ENCODE measurements around the gene TBC1D22A. TPM values are rescaled to one million over a fixed set of nuclear protein-coding genes. Genes with fewer than 3 reads are reported as not detected.

The TBC1D22A gene
- total RNA-seq, 1 donor from 2014 or later, result 24.2 TPM

- Histone ChIP-seq H3K79me2 (ENCODE audit: insufficient read depth, low read length) (no peaks in the 10 kb centered on the region), H3K36me3 (ENCODE audit: insufficient read depth, low read length) (no peaks in the 10 kb centered on the region), H3K9ac (ENCODE audit: low read length) (no peak overlapping the region), H3K27me3 (ENCODE audit: insufficient read depth, low read length) (no peaks in the 10 kb centered on the region), H3K4me3 (ENCODE audit: insufficient read depth, low read depth, low read length) (no peak overlapping the region), H3K9me3 (ENCODE audit: insufficient read depth, low read depth, low read length) (no peaks in the 10 kb centered on the region), H3K27ac (ENCODE audit: low read depth, low read length) (no peak overlapping the region), H4K20me1 (ENCODE audit: insufficient read depth, low read length) (peaks cover 30% of the 10 kb centered on the region), H3K4me1 (ENCODE audit: insufficient read depth, low read length) (peaks cover 10% of the 10 kb centered on the region), H3K4me2 (ENCODE audit: low read length) (no peak overlapping the region), H2AFZ (ENCODE audit: low read depth, low read length) (no peak overlapping the region)
- no peaks in the 10 kb centered on the region for H3K27me3 Mint-ChIP-seq (ENCODE audit: low read depth, unreplicated experiment)
- FAIRE-seq (no peak), DNase-seq (ENCODE audit: low read depth) (no peak)
- H3K4me1 Mint-ChIP-seq (ENCODE audit: low read depth, unreplicated experiment), result peaks cover 9% of the 10 kb centered on the region
- H3K4me3 Mint-ChIP-seq (ENCODE audit: unreplicated experiment), result no peak overlapping the region
- H3K27ac Mint-ChIP-seq (ENCODE audit: unreplicated experiment), result no peak overlapping the region
- no peaks in the 10 kb centered on the region for H3K9me3 Mint-ChIP-seq (ENCODE audit: unreplicated experiment)
- TF ChIP-seq EZH2 (IDR thresholded peaks at IDR 0.05; ENCODE audit: insufficient read depth, low read length) (no peak), CTCF (IDR thresholded peaks at IDR 0.05; ENCODE audit: insufficient read depth, low read depth, low read length) (no peak)
- peaks cover 12% of the 10 kb centered on the region for H3K36me3 Mint-ChIP-seq (ENCODE audit: low read depth, unreplicated experiment)
These were observed 273.0 kb downstream of the TBC1D22A start for GRCh38 chr22:47035425-47035881.

- H3K36me3 Mint-ChIP-seq (ENCODE audit: low read depth, unreplicated experiment), result peaks cover 14% of the 10 kb centered on the region
- H2AFZ ChIP-seq (ENCODE audit: low read depth, low read length), result no peak overlapping the region
- DNase-seq (ENCODE audit: low read depth) (no peak), FAIRE-seq (no peak)
- no peak overlapping the region for H3K27ac Mint-ChIP-seq (ENCODE audit: unreplicated experiment)
- H3K27me3 ChIP-seq (ENCODE audit: insufficient read depth, low read length), result no peaks in the 10 kb centered on the region
- no peak for TF ChIP-seq CTCF (IDR thresholded peaks at IDR 0.05; ENCODE audit: insufficient read depth, low read depth, low read length)
- TF ChIP-seq EZH2 (IDR thresholded peaks at IDR 0.05; ENCODE audit: insufficient read depth, low read length), result no peak
- peaks cover 10% of the 10 kb centered on the region for H3K4me1 ChIP-seq (ENCODE audit: insufficient read depth, low read length)
- H4K20me1 ChIP-seq (ENCODE audit: insufficient read depth, low read length), result peaks cover 21% of the 10 kb centered on the region
- no peaks in the 10 kb centered on the region for H3K9me3 ChIP-seq (ENCODE audit: insufficient read depth, low read depth, low read length)
- H3K27ac ChIP-seq (ENCODE audit: low read depth, low read length), result no peak overlapping the region
- no peak overlapping the region for H3K9ac ChIP-seq (ENCODE audit: low read length)
- H3K27me3 Mint-ChIP-seq (ENCODE audit: low read depth, unreplicated experiment), result no peaks in the 10 kb centered on the region
- no peaks in the 10 kb centered on the region for H3K79me2 ChIP-seq (ENCODE audit: insufficient read depth, low read length)
- H3K4me3 ChIP-seq (ENCODE audit: insufficient read depth, low read depth, low read length), result no peak overlapping the region
- peaks cover 9% of the 10 kb centered on the region for H3K4me1 Mint-ChIP-seq (ENCODE audit: low read depth, unreplicated experiment)
- no peak overlapping the region for H3K4me3 Mint-ChIP-seq (ENCODE audit: unreplicated experiment)
- no peak overlapping the region for H3K4me2 ChIP-seq (ENCODE audit: low read length)
- H3K36me3 ChIP-seq (ENCODE audit: insufficient read depth, low read length), result no peaks in the 10 kb centered on the region
- no peaks in the 10 kb centered on the region for H3K9me3 Mint-ChIP-seq (ENCODE audit: unreplicated experiment)
These were observed 273.9 kb downstream of the TBC1D22A start for GRCh38 chr22:47036352-47036751.

GRCh38 chr22:47036936-47037485 lies 274.6 kb downstream of the TBC1D22A start:
- peaks cover 18% of the 10 kb centered on the region for H4K20me1 ChIP-seq (ENCODE audit: insufficient read depth, low read length)
- peaks cover 10% of the 10 kb centered on the region for H3K4me1 ChIP-seq (ENCODE audit: insufficient read depth, low read length)
- no peaks in the 10 kb centered on the region for H3K9me3 ChIP-seq (ENCODE audit: insufficient read depth, low read depth, low read length)
- H3K27me3 ChIP-seq (ENCODE audit: insufficient read depth, low read length), result no peaks in the 10 kb centered on the region
- no peaks in the 10 kb centered on the region for H3K36me3 ChIP-seq (ENCODE audit: insufficient read depth, low read length)
- Mint-ChIP-seq H3K27ac (ENCODE audit: unreplicated experiment) (no peak overlapping the region), H3K36me3 (ENCODE audit: low read depth, unreplicated experiment) (peaks cover 17% of the 10 kb centered on the region), H3K27me3 (ENCODE audit: low read depth, unreplicated experiment) (no peaks in the 10 kb centered on the region), H3K4me1 (ENCODE audit: low read depth, unreplicated experiment) (peaks cover 9% of the 10 kb centered on the region), H3K9me3 (ENCODE audit: unreplicated experiment) (no peaks in the 10 kb centered on the region), H3K4me3 (ENCODE audit: unreplicated experiment) (no peak overlapping the region)
- no peak overlapping the region for H3K9ac ChIP-seq (ENCODE audit: low read length)
- no peak for DNase-seq (ENCODE audit: low read depth)
- H2AFZ ChIP-seq (ENCODE audit: low read depth, low read length), result no peak overlapping the region
- no peaks in the 10 kb centered on the region for H3K79me2 ChIP-seq (ENCODE audit: insufficient read depth, low read length)
- no peak overlapping the region for H3K4me2 ChIP-seq (ENCODE audit: low read length)
- TF ChIP-seq CTCF (IDR thresholded peaks at IDR 0.05; ENCODE audit: insufficient read depth, low read depth, low read length) (no peak), EZH2 (IDR thresholded peaks at IDR 0.05; ENCODE audit: insufficient read depth, low read length) (no peak)
- H3K27ac ChIP-seq (ENCODE audit: low read depth, low read length), result no peak overlapping the region
- no peak overlapping the region for H3K4me3 ChIP-seq (ENCODE audit: insufficient read depth, low read depth, low read length)
- no peak for FAIRE-seq

All from astrocyte (in vitro differentiated cells and primary cell).